DMS53 treated with DMSO at 0.1 percent for 48 hours (cell line): ENCODE results near the gene TEAD2.

Source experiments
- DNase-seq: peaks from one replicate; lab custom pipeline; 2025; ENCODE audit not compliant: unreplicated experiment; lab: John Stamatoyannopoulos, UW

TEAD2 gene

GRCh38 chr19:49348305-49349189 lies 13.7 kb downstream of the TEAD2 start:
- no peak for DNase-seq

GRCh38 chr19:49347835-49348234 lies 14.4 kb downstream of the TEAD2 start:
- no peak for DNase-seq

- DNase-seq, result no peak
Observed at GRCh38 chr19:49347191-49347590, 15.0 kb downstream of the TEAD2 start.

GRCh38 chr19:49344505-49345423 lies 17.5 kb downstream of the TEAD2 start:
- DNase-seq, result no peak

GRCh38 chr19:49343123-49343522 lies 19.1 kb downstream of the TEAD2 start:
- no peak for DNase-seq

GRCh38 chr19:49342291-49342721 lies 19.9 kb downstream of the TEAD2 start:
- no peak for DNase-seq

GRCh38 chr19:49340865-49341718 lies 21.1 kb downstream of the TEAD2 start:
- no peak for DNase-seq

GRCh38 chr19:49340069-49340864 lies 21.9 kb downstream of the TEAD2 start:
- no peak for DNase-seq

- no peak for DNase-seq
Observed at GRCh38 chr19:49339301-49340068, 22.7 kb downstream of the TEAD2 start.

- no peak for DNase-seq
Observed at GRCh38 chr19:49338691-49339300, 23.4 kb downstream of the TEAD2 start.

GRCh38 chr19:49338023-49338677 lies 24.1 kb downstream of the TEAD2 start:
- no peak for DNase-seq

- DNase-seq, result no peak
Observed at GRCh38 chr19:49337267-49338022, 24.8 kb downstream of the TEAD2 start.

- no peak for DNase-seq
Observed at GRCh38 chr19:49336482-49337266, 25.5 kb downstream of the TEAD2 start.

- DNase-seq, result no peak
Observed at GRCh38 chr19:49335784-49336481, 26.3 kb downstream of the TEAD2 start.

GRCh38 chr19:49335071-49335783 lies 27.0 kb downstream of the TEAD2 start, which contains the start of gene CD37:
CD37 (plus strand) TSS chr19:49335406; CDS start chr19:49335541, 135 bp downstream.
- DNase-seq, result no peak
